Loucy (cell line): Measurements from ENCODE around the gene ZBTB21.

Experiments used
- CTCF ChIP-seq: fragments of 200-600 bp; sonication (generic); conservative IDR thresholded peaks from 2 replicates; pipeline ENCODE4 v1.5.1; 2014; ENCODE audit warnings: mild to moderate bottlenecking, antibody characterized with exemption, low read length
- EZH2phosphoT487 ChIP-seq: fragments of 200-600 bp; IDR thresholded peaks from 2 replicates; pipeline ENCODE4 v1.6.1; 2018; ENCODE audit warnings: antibody characterized with exemption, mild to moderate bottlenecking, moderate library complexity, borderline replicate concordance

GRCh38 chr21:42027822-42028765 lies 17.9 kb upstream of the ZBTB21 start:
- TF ChIP-seq CTCF (no peak), EZH2phosphoT487 (no peak)
